Vagina (tissue), 2 donors: ENCODE results near the gene KIF21A. TPM values are rescaled to one million over a fixed set of nuclear protein-coding genes. Genes with fewer than 3 reads are reported as not detected.

ENCODE experiments used
- DNase-seq, 2 donors: peaks; one replicate each; pipeline ENCODE4 v3.0.0-alpha.2; 2017; ENCODE audit errors: extremely low spot score in 2 of 2
- H3K27ac ChIP-seq: fragments of 200-600 bp; sonication (generic); one replicate; pipeline ENCODE4 v1.5.1; 2019
- H3K27me3 ChIP-seq: fragments of 200-600 bp; sonication (generic); one replicate; pipeline ENCODE4 v1.5.1; 2019
- H3K36me3 ChIP-seq, 2 donors: fragments of 200-600 bp; sonication (generic); one replicate each; pipeline ENCODE4 v1.5.1; 2017 to 2019
- H3K4me1 ChIP-seq: fragments of 200-600 bp; sonication (generic); one replicate; pipeline ENCODE4 v1.5.1; 2019
- H3K4me3 ChIP-seq, 2 donors: fragments of 200-600 bp; sonication (generic); 1 replicate in 1 of 2; 2 replicates in 1 of 2; pipeline ENCODE4 v1.5.1; 2016 to 2019
- H3K9me3 ChIP-seq: fragments of 200-600 bp; sonication (generic); one replicate; pipeline ENCODE4 v1.5.1; 2019
- CTCF ChIP-seq, 3 experiments: fragments of 450-650 bp in 2 of 3; fragments of 200-600 bp in 1 of 3; sonication (generic) in 1 of 3; IDR thresholded peaks; one replicate each; pipeline ENCODE4 v1.5.1; 2017 to 2019; ENCODE audit warnings: antibody characterized with exemption in 3 of 3, mild to moderate bottlenecking in 2 of 3, moderate library complexity in 2 of 3
- POLR2A ChIP-seq, 2 donors: fragments of 450-650 bp; IDR thresholded peaks; one replicate each; pipeline ENCODE4 v1.6.1; 2017; ENCODE audit warnings: antibody characterized with exemption in 2 of 2, mild to moderate bottlenecking in 2 of 2, moderate library complexity in 2 of 2
- POLR2AphosphoS5 ChIP-seq, 2 donors: sonication (generic); formaldehyde crosslinking; IDR thresholded peaks; one replicate each; pipeline ENCODE4 v1.9.0; 2017; ENCODE audit warnings: antibody characterized with exemption in 2 of 2, mild to moderate bottlenecking in 2 of 2, low read depth in 1 of 2; ENCODE audit not compliant: insufficient read depth in 1 of 2
- intact Hi-C: fragments of 100-400 bp; cut with DNase I; formaldehyde crosslinking; loops from one replicate; pipeline ENCODE4 v1.15.1; 2023
- total RNA-seq: library from RNA; depleted of rRNA; stranded (reverse); fragments of >200 nt; gene quantifications from one replicate; pipeline ENCODE4 v1.2.3, GENCODE V29; 2016

The KIF21A gene
- total RNA-seq, 1 donor from 2014 or later = 26.3 TPM

- TF ChIP-seq POLR2A (IDR thresholded peaks at IDR 0.05) (no peak), CTCF (IDR thresholded peaks at IDR 0.05) (no peak), POLR2AphosphoS5 (IDR thresholded peaks at IDR 0.05; ENCODE audit: insufficient read depth in 1 of 2, low read depth in 1 of 2) (no peak)
- H3K4me3 ChIP-seq = no peak overlapping the region
- no peaks in the 10 kb centered on the region for H3K9me3 ChIP-seq
- no peak for DNase-seq
- intact Hi-C loops = no loop called here
- no peaks in the 10 kb centered on the region for H3K27me3 ChIP-seq
- H3K4me1 ChIP-seq = no peaks in the 10 kb centered on the region
- H3K36me3 ChIP-seq = no peaks in the 10 kb centered on the region
- no peak overlapping the region for H3K27ac ChIP-seq
Observed at GRCh38 chr12:39461059-39461458, 18.1 kb upstream of the KIF21A start.

- Histone ChIP-seq H3K27me3 (no peaks in the 10 kb centered on the region), H3K4me3 (no peak overlapping the region), H3K27ac (no peak overlapping the region), H3K9me3 (no peaks in the 10 kb centered on the region), H3K36me3 (no peaks in the 10 kb centered on the region), H3K4me1 (no peaks in the 10 kb centered on the region)
- TF ChIP-seq POLR2A (IDR thresholded peaks at IDR 0.05) = no peak
- no peak for TF ChIP-seq CTCF (IDR thresholded peaks at IDR 0.05)
- no peak for TF ChIP-seq POLR2AphosphoS5 (IDR thresholded peaks at IDR 0.05; ENCODE audit: insufficient read depth in 1 of 2, low read depth in 1 of 2)
- intact Hi-C loops = no loop called here
- no peak for DNase-seq
Observed at GRCh38 chr12:39459027-39459434, 16.1 kb upstream of the KIF21A start.

- Histone ChIP-seq H3K4me3 (no peak overlapping the region), H3K4me1 (no peaks in the 10 kb centered on the region), H3K27ac (no peak overlapping the region), H3K9me3 (no peaks in the 10 kb centered on the region), H3K36me3 (no peaks in the 10 kb centered on the region), H3K27me3 (no peaks in the 10 kb centered on the region)
- TF ChIP-seq CTCF (IDR thresholded peaks at IDR 0.05) (no peak), POLR2AphosphoS5 (IDR thresholded peaks at IDR 0.05; ENCODE audit: insufficient read depth in 1 of 2, low read depth in 1 of 2) (no peak), POLR2A (IDR thresholded peaks at IDR 0.05) (no peak)
- no peak for DNase-seq
- intact Hi-C loops = no loop called here
Observed at GRCh38 chr12:39451977-39452376, 9.1 kb upstream of the KIF21A start.

GRCh38 chr12:39448038-39448437 lies 5.1 kb upstream of the KIF21A start:
- intact Hi-C loops = no loop called here
- H3K4me3 ChIP-seq = no peak overlapping the region
- TF ChIP-seq CTCF (IDR thresholded peaks at IDR 0.05) = no peak
- TF ChIP-seq POLR2A (IDR thresholded peaks at IDR 0.05) = no peak
- no peak for TF ChIP-seq POLR2AphosphoS5 (IDR thresholded peaks at IDR 0.05; ENCODE audit: insufficient read depth in 1 of 2, low read depth in 1 of 2)
- no peaks in the 10 kb centered on the region for H3K9me3 ChIP-seq
- H3K27me3 ChIP-seq = no peaks in the 10 kb centered on the region
- H3K36me3 ChIP-seq = no peaks in the 10 kb centered on the region
- no peak overlapping the region for H3K27ac ChIP-seq
- DNase-seq = no peak
- peaks cover 10% of the 10 kb centered on the region for H3K4me1 ChIP-seq

- Histone ChIP-seq H3K9me3 (no peaks in the 10 kb centered on the region), H3K27ac (peak overlapping the region; percentile 89), H3K4me3 (peak overlapping the region; percentile 82 to 83), H3K4me1 (peaks cover 10% of the 10 kb centered on the region), H3K27me3 (no peaks in the 10 kb centered on the region), H3K36me3 (no peaks in the 10 kb centered on the region)
- no peak for DNase-seq
- intact Hi-C loops = no loop called here
- TF ChIP-seq POLR2A (IDR thresholded peaks at IDR 0.05) (no peak), POLR2AphosphoS5 (IDR thresholded peaks at IDR 0.05; ENCODE audit: insufficient read depth in 1 of 2, low read depth in 1 of 2) (no peak), CTCF (IDR thresholded peaks at IDR 0.05) (no peak)
Observed at GRCh38 chr12:39443929-39444209, 949 bp upstream of the KIF21A start.
